OCI-LY3 (cell line): Measurements from ENCODE around the gene NKX2-4.

Experiments used
- EZH2phosphoT487 ChIP-seq: fragments of 200-600 bp; shearing (Covaris generic); IDR thresholded peaks from 2 replicates; pipeline ENCODE4 v1.6.1; 2018; ENCODE audit warnings: antibody characterized with exemption, mixed run types, low read depth
- TF ChIP-seq, protein P1 (sequence below): fragments of 200-600, 300-600 bp; sonication (generic); IDR thresholded peaks from 2 replicates; pipeline ENCODE4 v1.5.1; 2014; ENCODE audit warnings: antibody characterized with exemption, low read length, low read depth

DNA sequence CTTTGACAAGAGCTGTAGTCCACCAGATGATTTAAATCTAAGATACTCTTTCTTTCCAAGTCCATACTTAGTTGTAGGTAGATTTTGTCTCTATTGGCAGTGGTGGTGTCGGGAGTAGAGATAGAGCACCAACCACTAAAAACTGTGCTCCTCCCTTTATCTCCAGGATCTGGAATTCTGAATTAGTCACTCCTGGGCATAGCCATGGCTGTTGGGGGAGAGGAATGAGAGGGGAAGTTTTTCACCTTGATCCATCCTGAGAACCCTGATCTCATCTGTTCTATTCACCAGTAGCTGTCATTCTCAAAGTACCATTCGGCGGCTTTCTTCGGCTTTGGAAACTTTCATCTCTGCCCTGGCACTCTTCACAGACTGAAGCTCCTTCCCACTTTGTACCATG is 35.6 kb upstream of the NKX2-4 start:
- TF ChIP-seq, protein P1, sequence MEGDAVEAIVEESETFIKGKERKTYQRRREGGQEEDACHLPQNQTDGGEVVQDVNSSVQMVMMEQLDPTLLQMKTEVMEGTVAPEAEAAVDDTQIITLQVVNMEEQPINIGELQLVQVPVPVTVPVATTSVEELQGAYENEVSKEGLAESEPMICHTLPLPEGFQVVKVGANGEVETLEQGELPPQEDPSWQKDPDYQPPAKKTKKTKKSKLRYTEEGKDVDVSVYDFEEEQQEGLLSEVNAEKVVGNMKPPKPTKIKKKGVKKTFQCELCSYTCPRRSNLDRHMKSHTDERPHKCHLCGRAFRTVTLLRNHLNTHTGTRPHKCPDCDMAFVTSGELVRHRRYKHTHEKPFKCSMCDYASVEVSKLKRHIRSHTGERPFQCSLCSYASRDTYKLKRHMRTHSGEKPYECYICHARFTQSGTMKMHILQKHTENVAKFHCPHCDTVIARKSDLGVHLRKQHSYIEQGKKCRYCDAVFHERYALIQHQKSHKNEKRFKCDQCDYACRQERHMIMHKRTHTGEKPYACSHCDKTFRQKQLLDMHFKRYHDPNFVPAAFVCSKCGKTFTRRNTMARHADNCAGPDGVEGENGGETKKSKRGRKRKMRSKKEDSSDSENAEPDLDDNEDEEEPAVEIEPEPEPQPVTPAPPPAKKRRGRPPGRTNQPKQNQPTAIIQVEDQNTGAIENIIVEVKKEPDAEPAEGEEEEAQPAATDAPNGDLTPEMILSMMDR = no peak
- TF ChIP-seq EZH2phosphoT487 = no peak
